HEK293 (cell line): ENCODE data around the gene NRF1.

Experiments used
- CTCF ChIA-PET: fragments of 350-600 bp; formaldehyde crosslinking; extraction: SDS; loops from one replicate; lab custom pipeline; 2021; ENCODE audit warnings: antibody characterized with exemption; lab: Yijun Ruan, JAX
- POLR2A ChIA-PET: fragments of 300-600 bp; formaldehyde crosslinking; extraction: SDS; loops from one replicate; lab custom pipeline; 2020; ENCODE audit warnings: antibody characterized with exemption, inconsistent platforms; lab: Yijun Ruan, JAX
- H3K27ac ChIP-seq: fragments of 200-500 bp; sonication (Bioruptor generic); 2 replicates; pipeline ENCODE4 v1.5.1; 2014; ENCODE audit warnings: low read depth, low read length, control low read depth, inconsistent platforms; ENCODE audit errors: extremely low read depth
- H3K36me3 ChIP-seq, 2 experiments: fragments of 200-500 bp in 1 of 2; sonication (Bioruptor generic) in 1 of 2; 1 replicate in 1 of 2; 2 replicates in 1 of 2; pipeline ENCODE4 v1.5.1; 2014 to 2017; ENCODE audit warnings: inconsistent platforms in 2 of 2, low read length in 2 of 2; ENCODE audit not compliant: control insufficient read depth in 2 of 2, insufficient read depth in 1 of 2
- H3K4me1 ChIP-seq: fragments of 200-500 bp; sonication (Bioruptor generic); 2 replicates; pipeline ENCODE4 v1.5.1; 2014; ENCODE audit warnings: mild to moderate bottlenecking, low read length, inconsistent platforms; ENCODE audit not compliant: control insufficient read depth, insufficient read depth
- H3K4me3 ChIP-seq: 2 replicates; pipeline ENCODE4 v1.5.1; 2011; ENCODE audit warnings: low read depth, mild to moderate bottlenecking, control low read depth, low read length, moderate library complexity
- H3K9me3 ChIP-seq: fragments of 200-500 bp; sonication (Bioruptor generic); 2 replicates; pipeline ENCODE4 v1.5.1; 2014; ENCODE audit warnings: low read depth, low read length, inconsistent platforms; ENCODE audit not compliant: control insufficient read depth, insufficient read depth
- ATF2 ChIP-seq: fragments of 450-650 bp; formaldehyde crosslinking; IDR thresholded peaks from 2 replicates; pipeline ENCODE4 v1.5.1; 2016; ENCODE audit warnings: missing biosample characterization, missing genetic modification characterization, low read depth
- BCL6B ChIP-seq: fragments of 450-650 bp; formaldehyde crosslinking; IDR thresholded peaks from 2 replicates; pipeline ENCODE4 v1.5.1; 2017; ENCODE audit warnings: missing biosample characterization, missing genetic modification characterization
- GLIS1 ChIP-seq: fragments of 450-650 bp; formaldehyde crosslinking; IDR thresholded peaks from 2 replicates; pipeline ENCODE4 v1.5.1; 2016; ENCODE audit warnings: missing biosample characterization, missing genetic modification characterization
- MEIS1 ChIP-seq: sonication (generic); formaldehyde crosslinking; IDR thresholded peaks from 2 replicates; pipeline ENCODE4 v1.8.1; 2022; ENCODE audit warnings: missing genetic modification reagents, mild to moderate bottlenecking, borderline replicate concordance
- MZF1 ChIP-seq: fragments of 450-650 bp; formaldehyde crosslinking; IDR thresholded peaks from 2 replicates; pipeline ENCODE4 v1.5.1; 2017; ENCODE audit warnings: missing biosample characterization, missing genetic modification characterization, borderline replicate concordance
- PRDM1 ChIP-seq: fragments of 450-650 bp; formaldehyde crosslinking; IDR thresholded peaks from 2 replicates; pipeline ENCODE4; 2016; ENCODE audit warnings: missing biosample characterization, missing genetic modification characterization
- WT1 ChIP-seq: fragments of 450-650 bp; formaldehyde crosslinking; IDR thresholded peaks from 2 replicates; pipeline ENCODE4 v1.5.1; 2016; ENCODE audit warnings: missing biosample characterization, missing genetic modification characterization
- ZBTB1 ChIP-seq: fragments of 450-650 bp; formaldehyde crosslinking; IDR thresholded peaks from 2 replicates; pipeline ENCODE4 v1.5.1; 2016; ENCODE audit warnings: missing biosample characterization, missing genetic modification characterization
- ZFP41 ChIP-seq: fragments of 450-650 bp; formaldehyde crosslinking; IDR thresholded peaks from 2 replicates; pipeline ENCODE4 v1.5.1; 2016; ENCODE audit warnings: missing biosample characterization, missing genetic modification characterization, borderline replicate concordance
- ZNF169 ChIP-seq: fragments of 450-650 bp; formaldehyde crosslinking; IDR thresholded peaks from 2 replicates; pipeline ENCODE4 v1.5.1; 2016; ENCODE audit warnings: missing biosample characterization, missing genetic modification characterization
- ZNF24 ChIP-seq: fragments of 450-650 bp; formaldehyde crosslinking; IDR thresholded peaks from 2 replicates; pipeline ENCODE4 v1.5.1; 2016; ENCODE audit warnings: missing biosample characterization, missing genetic modification characterization
- ZNF362 ChIP-seq: fragments of 450-650 bp; formaldehyde crosslinking; IDR thresholded peaks from 2 replicates; pipeline ENCODE4 v1.5.1; 2016; ENCODE audit warnings: missing biosample characterization, missing genetic modification characterization
- ZNF488 ChIP-seq: fragments of 450-650 bp; formaldehyde crosslinking; IDR thresholded peaks from 2 replicates; pipeline ENCODE4 v1.5.1; 2016; ENCODE audit warnings: missing biosample characterization, missing genetic modification characterization
- ZNF521 ChIP-seq: fragments of 450-650 bp; formaldehyde crosslinking; IDR thresholded peaks from 2 replicates; pipeline ENCODE4 v1.5.1; 2017; ENCODE audit warnings: missing biosample characterization, mild to moderate bottlenecking, missing genetic modification characterization
- ZNF530 ChIP-seq: fragments of 450-650 bp; formaldehyde crosslinking; IDR thresholded peaks from 2 replicates; pipeline ENCODE4 v1.5.1; 2016; ENCODE audit warnings: low read depth, missing biosample characterization, missing genetic modification characterization
- ZNF549 ChIP-seq: fragments of 450-650 bp; IDR thresholded peaks from 2 replicates; pipeline ENCODE4 v1.5.1; 2018; ENCODE audit warnings: missing biosample characterization, missing genetic modification characterization, mild to moderate bottlenecking, inconsistent platforms, moderate library complexity
- ZNF654 ChIP-seq: fragments of 450-650 bp; formaldehyde crosslinking; IDR thresholded peaks from 2 replicates; pipeline ENCODE4 v1.5.1; 2016; ENCODE audit warnings: low read depth, missing biosample characterization, missing genetic modification characterization
- ZNF664 ChIP-seq: fragments of 450-650 bp; formaldehyde crosslinking; IDR thresholded peaks from 2 replicates; pipeline ENCODE4 v1.5.1; 2016; ENCODE audit warnings: missing biosample characterization, missing genetic modification characterization
- ZNF701 ChIP-seq: fragments of 450-650 bp; formaldehyde crosslinking; IDR thresholded peaks from 2 replicates; pipeline ENCODE4 v1.5.1; 2016; ENCODE audit warnings: missing biosample characterization, missing genetic modification characterization
- ZNF707 ChIP-seq: fragments of 450-650 bp; formaldehyde crosslinking; IDR thresholded peaks from 2 replicates; pipeline ENCODE4 v1.5.1; 2016; ENCODE audit warnings: missing biosample characterization, missing genetic modification characterization
- ZNF776 ChIP-seq: fragments of 450-650 bp; formaldehyde crosslinking; IDR thresholded peaks from 2 replicates; pipeline ENCODE4 v1.5.0; 2017; ENCODE audit warnings: missing biosample characterization, missing genetic modification characterization, borderline replicate concordance
- ZNF785 ChIP-seq: fragments of 450-650 bp; formaldehyde crosslinking; IDR thresholded peaks from 2 replicates; pipeline ENCODE4 v1.5.1; 2016; ENCODE audit warnings: missing biosample characterization, missing genetic modification characterization
- ZSCAN23 ChIP-seq: fragments of 450-650 bp; formaldehyde crosslinking; IDR thresholded peaks from 2 replicates; pipeline ENCODE4 v1.5.1; 2016; ENCODE audit warnings: missing biosample characterization, missing genetic modification characterization
- ZSCAN4 ChIP-seq: fragments of 450-650 bp; formaldehyde crosslinking; IDR thresholded peaks from 2 replicates; pipeline ENCODE4 v1.5.1; 2017; ENCODE audit warnings: missing biosample characterization, missing genetic modification characterization
- TF ChIP-seq, protein P1 (sequence below): fragments of 450-650 bp; formaldehyde crosslinking; IDR thresholded peaks from 2 replicates; pipeline ENCODE4 v1.5.1; 2017; ENCODE audit warnings: missing biosample characterization, mild to moderate bottlenecking, missing genetic modification characterization, moderate library complexity
- TF ChIP-seq, protein P2 (sequence below): fragments of 450-650 bp; formaldehyde crosslinking; IDR thresholded peaks from 2 replicates; pipeline ENCODE4 v1.5.1; 2016; ENCODE audit warnings: missing biosample characterization, missing genetic modification characterization
- TF ChIP-seq, protein P3 (sequence below): fragments of 450-650 bp; formaldehyde crosslinking; IDR thresholded peaks from 2 replicates; pipeline ENCODE4 v1.5.1; 2016; ENCODE audit warnings: missing biosample characterization, missing genetic modification characterization

The NRF1 gene

GRCh38 chr7:129707910-129708499 is 96.5 kb downstream of the NRF1 start (continued):
- TF ChIP-seq BCL6B (tag by site-specific recombination) (no peak), ZNF488 (no peak), ZNF664 (tag by site-specific recombination) (no peak), MZF1 (no peak), WT1 (tag by site-specific recombination) (no peak), ATF2 (tag by site-specific recombination) (no peak), ZFP41 (tag by site-specific recombination) (no peak)
- TF ChIP-seq, protein P1, sequence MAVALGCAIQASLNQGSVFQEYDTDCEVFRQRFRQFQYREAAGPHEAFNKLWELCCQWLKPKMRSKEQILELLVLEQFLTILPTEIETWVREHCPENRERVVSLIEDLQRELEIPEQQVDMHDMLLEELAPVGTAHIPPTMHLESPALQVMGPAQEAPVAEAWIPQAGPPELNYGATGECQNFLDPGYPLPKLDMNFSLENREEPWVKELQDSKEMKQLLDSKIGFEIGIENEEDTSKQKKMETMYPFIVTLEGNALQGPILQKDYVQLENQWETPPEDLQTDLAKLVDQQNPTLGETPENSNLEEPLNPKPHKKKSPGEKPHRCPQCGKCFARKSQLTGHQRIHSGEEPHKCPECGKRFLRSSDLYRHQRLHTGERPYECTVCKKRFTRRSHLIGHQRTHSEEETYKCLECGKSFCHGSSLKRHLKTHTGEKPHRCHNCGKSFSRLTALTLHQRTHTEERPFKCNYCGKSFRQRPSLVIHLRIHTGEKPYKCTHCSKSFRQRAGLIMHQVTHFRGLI (tag by site-specific recombination), result no peak
- TF ChIP-seq, protein P2, sequence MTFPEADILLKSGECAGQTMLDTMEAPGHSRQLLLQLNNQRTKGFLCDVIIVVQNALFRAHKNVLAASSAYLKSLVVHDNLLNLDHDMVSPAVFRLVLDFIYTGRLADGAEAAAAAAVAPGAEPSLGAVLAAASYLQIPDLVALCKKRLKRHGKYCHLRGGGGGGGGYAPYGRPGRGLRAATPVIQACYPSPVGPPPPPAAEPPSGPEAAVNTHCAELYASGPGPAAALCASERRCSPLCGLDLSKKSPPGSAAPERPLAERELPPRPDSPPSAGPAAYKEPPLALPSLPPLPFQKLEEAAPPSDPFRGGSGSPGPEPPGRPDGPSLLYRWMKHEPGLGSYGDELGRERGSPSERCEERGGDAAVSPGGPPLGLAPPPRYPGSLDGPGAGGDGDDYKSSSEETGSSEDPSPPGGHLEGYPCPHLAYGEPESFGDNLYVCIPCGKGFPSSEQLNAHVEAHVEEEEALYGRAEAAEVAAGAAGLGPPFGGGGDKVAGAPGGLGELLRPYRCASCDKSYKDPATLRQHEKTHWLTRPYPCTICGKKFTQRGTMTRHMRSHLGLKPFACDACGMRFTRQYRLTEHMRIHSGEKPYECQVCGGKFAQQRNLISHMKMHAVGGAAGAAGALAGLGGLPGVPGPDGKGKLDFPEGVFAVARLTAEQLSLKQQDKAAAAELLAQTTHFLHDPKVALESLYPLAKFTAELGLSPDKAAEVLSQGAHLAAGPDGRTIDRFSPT, result no peak
- TF ChIP-seq, all 188 proteins: peak for 0

GRCh38 chr7:129713544-129713943 is 102.0 kb downstream of the NRF1 start:
- H3K4me1 ChIP-seq, result no peaks in the 10 kb centered on the region
- H3K36me3 ChIP-seq, result peaks cover 11 to 77% of the 10 kb centered on the region in 2 experiments

More at GRCh38 chr7:129713544-129713943, 102.0 kb downstream of the NRF1 start:
- TF ChIP-seq ZSCAN4 (tag by site-specific recombination) (no peak), ZNF24 (tag by site-specific recombination) (no peak), ZNF530 (tag by site-specific recombination) (no peak), ZNF701 (no peak), ZSCAN23 (tag by site-specific recombination) (no peak), ZNF521 (no peak), MEIS1 (no peak), PRDM1 (no peak), ZBTB1 (tag by site-specific recombination) (no peak), ZNF785 (tag by site-specific recombination) (no peak), ZNF549 (tag by site-specific recombination) (no peak), ZNF707 (tag by site-specific recombination) (no peak), ZNF654 (tag by site-specific recombination) (no peak), ZNF362 (tag by site-specific recombination) (no peak), GLIS1 (tag by site-specific recombination) (no peak), ZNF776 (tag by site-specific recombination) (no peak), ZNF169 (no peak)
- TF ChIP-seq, protein P3, sequence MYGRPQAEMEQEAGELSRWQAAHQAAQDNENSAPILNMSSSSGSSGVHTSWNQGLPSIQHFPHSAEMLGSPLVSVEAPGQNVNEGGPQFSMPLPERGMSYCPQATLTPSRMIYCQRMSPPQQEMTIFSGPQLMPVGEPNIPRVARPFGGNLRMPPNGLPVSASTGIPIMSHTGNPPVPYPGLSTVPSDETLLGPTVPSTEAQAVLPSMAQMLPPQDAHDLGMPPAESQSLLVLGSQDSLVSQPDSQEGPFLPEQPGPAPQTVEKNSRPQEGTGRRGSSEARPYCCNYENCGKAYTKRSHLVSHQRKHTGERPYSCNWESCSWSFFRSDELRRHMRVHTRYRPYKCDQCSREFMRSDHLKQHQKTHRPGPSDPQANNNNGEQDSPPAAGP (tag by site-specific recombination), result no peak
- TF ChIP-seq, all 188 proteins: peak for 0
- ChIA-PET CTCF (interaction anchor here (0.6 kb wide), 1 partner anchor 14 kb away, joined by 3 read pairs; no protein-coding TSS in a partner anchor), POLR2A (interaction anchor here (0.6 kb wide), 1 partner anchor 776 kb away, joined by 5 read pairs; no protein-coding TSS in a partner anchor)
- Histone ChIP-seq H3K27ac (no peak overlapping the region), H3K9me3 (no peaks in the 10 kb centered on the region), H3K4me3 (no peak overlapping the region)
